Adrenal gland (tissue), 5 donors: ENCODE measurements around the gene SASH1.

ENCODE experiments used
- CTCF ChIP-seq, 6 experiments: fragments of 450-650 bp in 4 of 6; fragments of 200-600 bp in 2 of 6; sonication (generic) in 1 of 6; IDR thresholded peaks; 1 replicate in 5 of 6; 2 replicates in 1 of 6; pipeline versions ENCODE4 v1.5.1 to v1.8.0; 2016 to 2021; ENCODE audit warnings: antibody characterized with exemption in 6 of 6, mild to moderate bottlenecking in 2 of 6, moderate library complexity in 1 of 6
- POLR2A ChIP-seq, 2 donors: fragments of 450-650 bp; IDR thresholded peaks; one replicate each; pipeline ENCODE4 v1.6.1; 2017; ENCODE audit warnings: antibody characterized with exemption in 2 of 2, mild to moderate bottlenecking in 2 of 2, moderate library complexity in 1 of 2
- donor health status: DM: no; HTN: no; CAD: no.

GRCh38 chr6:148578837-148579565 lies 236.4 kb downstream of the SASH1 start:
- TF ChIP-seq CTCF (IDR thresholded peaks at IDR 0.05) (no peak), POLR2A (IDR thresholded peaks at IDR 0.05) (no peak)
